Measurements from ENCODE around the gene LRRC53.

Gene LRRC53

DNA sequence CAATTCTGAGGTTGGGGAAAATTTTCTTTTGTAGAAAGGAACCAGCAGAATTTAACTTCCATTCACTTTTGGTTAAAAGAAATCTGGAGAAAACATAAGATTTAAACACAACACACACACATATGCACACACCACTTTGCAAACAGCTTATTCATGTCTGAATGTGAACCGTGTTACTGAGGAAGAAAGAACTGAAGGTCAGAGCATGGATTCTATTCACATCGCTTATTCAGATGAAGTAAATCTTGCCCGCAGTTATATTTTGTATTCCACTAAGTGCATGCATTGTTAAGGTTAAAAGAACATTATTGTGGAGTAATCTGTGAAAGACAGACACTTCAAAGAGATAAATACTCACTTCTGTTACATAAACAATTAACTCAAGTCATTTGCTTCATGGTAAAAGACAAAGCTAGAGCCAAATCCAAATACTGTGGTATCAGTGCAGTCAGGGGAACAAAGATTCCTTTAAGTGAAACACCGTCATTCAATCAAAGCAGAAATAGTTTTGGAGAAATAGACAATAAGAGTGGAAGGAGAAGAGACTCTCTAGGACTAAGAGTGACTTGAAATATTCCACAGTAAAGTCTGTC, 82.0 kb downstream of the LRRC53 start:
- DNase-seq (ENCODE audit: low read depth in 2 of 2), result no peak
- H3K4me3 ChIP-seq (replicated peaks in 1 of 2; ENCODE audit: low read depth in 2 of 2, low read length in 2 of 2), result no peak overlapping the region
- TF ChIP-seq, protein P1, sequence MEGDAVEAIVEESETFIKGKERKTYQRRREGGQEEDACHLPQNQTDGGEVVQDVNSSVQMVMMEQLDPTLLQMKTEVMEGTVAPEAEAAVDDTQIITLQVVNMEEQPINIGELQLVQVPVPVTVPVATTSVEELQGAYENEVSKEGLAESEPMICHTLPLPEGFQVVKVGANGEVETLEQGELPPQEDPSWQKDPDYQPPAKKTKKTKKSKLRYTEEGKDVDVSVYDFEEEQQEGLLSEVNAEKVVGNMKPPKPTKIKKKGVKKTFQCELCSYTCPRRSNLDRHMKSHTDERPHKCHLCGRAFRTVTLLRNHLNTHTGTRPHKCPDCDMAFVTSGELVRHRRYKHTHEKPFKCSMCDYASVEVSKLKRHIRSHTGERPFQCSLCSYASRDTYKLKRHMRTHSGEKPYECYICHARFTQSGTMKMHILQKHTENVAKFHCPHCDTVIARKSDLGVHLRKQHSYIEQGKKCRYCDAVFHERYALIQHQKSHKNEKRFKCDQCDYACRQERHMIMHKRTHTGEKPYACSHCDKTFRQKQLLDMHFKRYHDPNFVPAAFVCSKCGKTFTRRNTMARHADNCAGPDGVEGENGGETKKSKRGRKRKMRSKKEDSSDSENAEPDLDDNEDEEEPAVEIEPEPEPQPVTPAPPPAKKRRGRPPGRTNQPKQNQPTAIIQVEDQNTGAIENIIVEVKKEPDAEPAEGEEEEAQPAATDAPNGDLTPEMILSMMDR (IDR thresholded peaks at IDR 0.05; ENCODE audit: low read depth, low read length), result no peak

GRCh38 chr1:74429580-74429979, 82.8 kb downstream of the LRRC53 start:
- DNase-seq (ENCODE audit: low read depth in 2 of 2), result no peak
- TF ChIP-seq, protein P1 (IDR thresholded peaks at IDR 0.05; ENCODE audit: low read depth, low read length), result no peak
- no peak overlapping the region for H3K4me3 ChIP-seq (replicated peaks in 1 of 2; ENCODE audit: low read depth in 2 of 2, low read length in 2 of 2)

- no peak for DNase-seq (ENCODE audit: low read depth in 2 of 2)
- no peak overlapping the region for H3K4me3 ChIP-seq (replicated peaks in 1 of 2; ENCODE audit: low read depth in 2 of 2, low read length in 2 of 2)
- TF ChIP-seq, protein P1 (IDR thresholded peaks at IDR 0.05; ENCODE audit: low read depth, low read length), result no peak
Measured at GRCh38 chr1:74427681-74428080, 84.7 kb downstream of the LRRC53 start.

GRCh38 chr1:74426208-74426937, 86.0 kb downstream of the LRRC53 start:
- TF ChIP-seq, protein P1 (IDR thresholded peaks at IDR 0.05; ENCODE audit: low read depth, low read length), result no peak
- no peak for DNase-seq (ENCODE audit: low read depth in 2 of 2)
- no peak overlapping the region for H3K4me3 ChIP-seq (replicated peaks in 1 of 2; ENCODE audit: low read depth in 2 of 2, low read length in 2 of 2)

DNA sequence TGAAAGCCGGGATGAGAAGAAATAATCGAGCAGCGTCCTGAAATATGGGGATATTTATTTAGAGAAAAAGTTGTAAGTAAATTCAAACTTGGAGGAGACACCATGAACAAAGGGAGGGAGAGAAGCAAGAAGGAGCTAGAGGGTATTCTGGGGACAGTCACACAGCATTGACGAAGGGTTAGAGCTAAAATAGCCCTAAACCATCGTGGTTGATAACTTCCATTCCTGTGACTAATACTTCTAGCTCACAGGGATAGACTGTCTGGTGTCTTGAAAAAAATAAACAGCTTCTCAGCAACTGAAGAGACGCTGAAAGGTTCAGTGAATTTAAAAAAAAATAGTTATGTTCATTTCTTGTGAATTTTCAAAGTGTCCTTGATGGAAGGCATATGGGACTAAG, 86.7 kb downstream of the LRRC53 start:
- TF ChIP-seq, protein P1 (IDR thresholded peaks at IDR 0.05; ENCODE audit: low read depth, low read length), result no peak
- no peak for DNase-seq (ENCODE audit: low read depth in 2 of 2)

DNA sequence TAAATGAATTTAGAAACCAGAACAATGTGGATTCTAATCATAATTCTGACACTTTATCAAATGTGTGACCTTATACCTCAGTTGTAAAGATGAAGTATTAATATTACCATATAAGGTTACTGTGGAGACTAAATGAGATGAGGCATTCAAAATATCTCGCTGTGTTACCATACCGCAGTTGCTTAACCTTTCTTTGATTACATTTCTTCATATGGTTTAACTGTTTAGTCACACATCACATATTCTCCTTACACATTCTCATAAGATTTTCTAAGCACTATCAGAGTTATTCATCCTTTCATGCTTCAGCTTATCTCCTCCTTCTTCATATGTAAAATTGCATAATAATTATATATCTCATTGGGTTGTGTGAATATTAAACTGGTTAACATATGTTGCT, 88.9 kb downstream of the LRRC53 start:
- H3K4me3 ChIP-seq (replicated peaks in 1 of 2; ENCODE audit: low read depth in 2 of 2, low read length in 2 of 2), result no peak overlapping the region
- TF ChIP-seq, protein P1 (IDR thresholded peaks at IDR 0.05; ENCODE audit: low read depth, low read length), result no peak
- no peak for DNase-seq (ENCODE audit: low read depth in 2 of 2)

More for the DNA sequence above, 86.7 kb downstream of the LRRC53 start:
- no peak overlapping the region for H3K4me3 ChIP-seq (replicated peaks in 1 of 2; ENCODE audit: low read depth in 2 of 2, low read length in 2 of 2)

Data from cardiac fibroblast (primary cell).